GM19467 (cell line): Measurements from ENCODE around the gene CCNT1.
"Not testable (repeated sequence)": the region's sequence is repeated elsewhere in the genome, so short reads cannot be mapped to it uniquely, and the experiment has no call there.

Experiments used
- ATAC-seq: cut with Tn5 transposase; IDR thresholded peaks from one replicate; pipeline ENCODE4 v1.9.1; 2021; ENCODE audit warnings: mild to moderate bottlenecking, moderate library complexity; ENCODE audit not compliant: unreplicated experiment

Gene CCNT1

DNA sequence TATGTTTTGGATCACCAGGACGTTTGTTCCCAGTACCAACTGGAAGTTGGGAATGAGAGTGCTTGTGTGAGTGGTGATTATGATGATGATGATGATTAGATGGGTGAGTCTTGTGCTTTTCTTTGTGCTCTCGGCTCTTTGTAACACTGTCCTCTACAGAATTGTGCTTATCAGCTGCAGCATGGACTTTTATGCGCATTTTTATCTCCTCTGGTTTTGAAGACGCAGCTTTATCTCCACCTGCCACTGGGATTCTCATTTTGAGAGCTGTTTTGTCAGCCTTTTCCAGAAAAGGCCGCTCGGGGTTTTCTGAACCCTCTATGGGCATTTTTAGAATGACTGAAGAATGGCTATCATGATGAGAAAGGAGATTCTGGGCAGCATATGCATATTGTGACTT, 22.9 kb downstream of the CCNT1 start:
- ATAC-seq, result no peak

DNA sequence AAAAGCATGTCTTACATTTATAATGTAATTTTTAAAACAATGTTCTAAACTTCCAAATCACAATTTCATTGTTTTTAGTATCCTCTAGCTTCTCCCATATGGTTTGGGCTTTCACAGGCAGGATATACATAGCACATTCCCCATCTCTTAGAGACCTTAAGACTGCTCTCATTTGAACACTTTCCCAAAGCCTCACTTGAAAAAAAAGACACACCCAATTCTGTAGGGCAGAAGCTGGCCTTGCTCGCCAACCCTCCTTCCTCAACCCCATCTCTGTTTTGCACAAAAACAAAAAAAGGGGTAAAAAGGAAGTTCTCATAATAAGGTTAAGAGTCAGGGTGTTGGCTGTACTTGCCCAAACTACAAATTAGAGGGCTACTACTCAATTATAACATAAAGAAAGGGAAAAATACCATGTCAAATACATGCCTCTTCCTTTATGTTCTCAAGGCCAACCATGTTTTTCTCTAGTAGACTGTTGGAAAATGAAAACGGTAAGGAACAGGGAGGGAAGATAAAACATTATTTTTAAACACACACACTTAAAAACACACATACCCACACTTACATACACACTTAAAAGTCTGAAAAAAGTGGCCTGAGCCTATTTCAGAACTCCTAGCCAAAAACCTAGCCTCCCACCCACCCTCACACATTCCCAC, 24.6 kb downstream of the CCNT1 start:
- ATAC-seq, result no peak

DNA sequence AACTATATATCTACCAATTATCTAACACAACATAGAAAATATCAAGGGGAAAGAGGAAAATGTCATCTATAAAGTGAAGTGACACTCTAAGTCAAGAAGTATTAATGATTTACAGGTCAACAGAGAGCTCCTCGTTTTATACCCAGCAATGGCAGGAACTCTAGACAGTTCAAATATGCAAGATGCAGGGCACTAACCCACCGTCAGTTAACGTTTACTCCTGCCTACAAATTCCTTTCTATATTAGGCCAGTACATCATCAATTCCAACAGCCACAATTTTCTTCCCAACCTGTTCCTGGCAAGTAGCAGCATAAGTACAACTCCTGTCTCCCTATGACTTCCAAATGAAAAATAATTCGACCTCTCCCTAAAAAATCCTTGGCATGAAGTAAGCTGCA, 25.5 kb downstream of the CCNT1 start:
- no peak for ATAC-seq

DNA sequence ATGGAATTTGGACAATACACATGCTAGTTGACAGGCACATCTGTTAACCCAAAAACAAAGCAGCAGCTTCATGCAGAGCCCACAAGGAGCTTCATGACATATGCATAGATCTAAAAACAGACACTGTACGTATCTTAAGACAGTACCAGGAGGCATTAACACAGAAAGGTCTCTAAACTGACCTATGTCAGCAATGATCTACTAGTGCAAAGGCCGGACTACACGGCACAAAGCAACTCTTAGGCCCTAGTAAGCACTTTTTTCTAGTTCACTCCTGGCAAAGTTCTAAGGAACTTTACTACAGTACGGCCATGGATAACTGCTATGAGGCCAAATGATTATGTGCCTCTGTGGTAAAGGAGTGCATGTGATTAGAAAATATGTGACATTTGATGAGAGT, 26.1 kb downstream of the CCNT1 start:
- no peak for ATAC-seq

DNA sequence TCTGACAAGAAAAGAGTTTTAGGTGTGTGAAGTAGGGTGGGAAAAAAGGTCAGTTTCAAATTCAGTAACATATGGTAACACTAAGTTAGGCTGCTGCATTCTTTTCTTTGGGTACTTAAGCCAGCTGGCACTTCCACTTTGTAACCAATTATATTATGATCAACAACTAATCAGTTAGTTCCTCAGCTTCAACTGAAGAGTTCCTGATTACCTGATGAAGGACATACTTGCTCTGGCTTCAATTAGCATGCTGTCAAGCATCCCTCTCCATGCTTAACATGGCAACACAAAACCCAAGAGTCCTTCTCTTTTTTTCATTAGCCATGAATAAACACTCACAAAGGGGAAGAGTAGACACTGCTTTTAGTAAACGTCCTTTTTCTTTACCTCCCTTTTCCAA, 27.7 kb downstream of the CCNT1 start:
- no peak for ATAC-seq

DNA sequence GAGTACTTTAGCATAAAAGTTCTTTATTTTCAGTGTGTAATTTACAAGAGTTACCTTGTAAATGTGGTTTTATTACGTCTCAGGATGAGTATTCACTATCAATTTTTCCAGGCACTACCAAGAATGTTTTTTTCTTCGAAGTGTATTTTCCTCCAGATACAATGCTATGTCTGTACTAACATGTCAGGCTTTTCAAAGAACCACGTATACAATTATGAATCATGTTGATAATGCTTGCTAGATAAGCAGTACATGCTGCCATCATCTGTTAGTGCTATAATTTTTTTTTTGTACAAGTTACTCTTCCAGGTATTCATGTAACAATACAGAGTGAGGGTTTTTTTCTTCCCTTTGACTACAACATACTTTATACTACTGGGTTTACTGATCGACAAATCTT, 28.9 kb downstream of the CCNT1 start:
- ATAC-seq, result no peak

DNA sequence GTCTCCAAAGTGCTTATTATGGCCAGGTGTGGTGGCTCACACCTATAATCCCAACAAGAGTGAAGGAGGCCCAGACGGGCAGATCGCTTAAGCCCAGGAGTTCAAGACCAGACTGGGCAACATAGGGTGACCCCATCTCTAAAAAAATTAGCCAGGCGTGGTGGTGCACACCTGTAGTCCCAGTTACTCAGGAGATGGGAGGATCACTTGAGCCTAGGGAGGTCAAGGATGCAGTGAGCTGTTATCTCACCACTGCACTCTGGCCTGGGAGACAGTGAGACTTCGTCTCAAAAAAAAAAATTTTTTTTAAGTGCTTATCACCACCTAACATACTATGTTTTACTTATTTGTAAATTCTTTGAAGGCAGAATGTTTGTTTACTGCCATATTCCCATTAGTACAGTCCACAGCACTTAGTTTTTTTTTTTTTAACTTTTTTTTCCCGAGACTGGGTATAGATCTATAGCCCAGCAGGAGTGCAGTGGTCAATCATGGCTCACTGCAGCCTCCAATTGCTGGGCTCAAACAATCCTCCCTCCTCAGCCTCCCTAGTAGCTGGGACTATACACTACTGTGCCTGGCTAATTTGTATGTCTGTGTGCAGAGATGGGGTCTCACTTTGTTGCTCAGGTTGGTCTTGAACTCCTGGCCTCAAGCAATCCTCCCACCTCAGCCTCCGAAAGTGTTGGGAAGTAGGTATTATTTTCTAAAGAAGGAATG, 29.7 kb downstream of the CCNT1 start:
- ATAC-seq, result no peak

DNA sequence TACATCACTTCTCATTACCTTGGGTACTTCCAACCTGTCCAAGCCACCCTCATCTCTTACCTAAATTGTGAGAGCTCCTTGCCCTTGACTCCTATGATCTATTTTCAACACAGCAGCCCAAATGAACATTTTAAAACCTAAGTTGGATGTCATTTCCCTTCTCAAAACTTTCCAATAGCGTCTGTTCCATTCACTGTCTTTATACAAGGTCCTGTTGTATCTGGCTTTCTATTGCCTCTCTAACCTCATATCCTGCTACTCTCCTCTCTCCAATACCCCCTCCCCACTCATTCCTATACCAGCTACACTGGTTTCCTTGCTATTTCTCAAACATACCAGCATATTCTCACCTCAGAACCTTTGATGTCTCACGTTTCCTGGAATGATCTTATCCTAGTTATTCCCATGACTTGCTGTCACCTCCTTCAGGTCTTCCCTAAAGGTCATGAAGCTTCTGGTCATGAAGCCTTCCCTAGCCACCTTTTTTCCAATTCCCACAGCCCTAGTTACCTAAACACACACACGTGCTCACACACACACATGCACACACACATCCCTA, 30.4 kb downstream of the CCNT1 start:
- ATAC-seq, result no peak

DNA sequence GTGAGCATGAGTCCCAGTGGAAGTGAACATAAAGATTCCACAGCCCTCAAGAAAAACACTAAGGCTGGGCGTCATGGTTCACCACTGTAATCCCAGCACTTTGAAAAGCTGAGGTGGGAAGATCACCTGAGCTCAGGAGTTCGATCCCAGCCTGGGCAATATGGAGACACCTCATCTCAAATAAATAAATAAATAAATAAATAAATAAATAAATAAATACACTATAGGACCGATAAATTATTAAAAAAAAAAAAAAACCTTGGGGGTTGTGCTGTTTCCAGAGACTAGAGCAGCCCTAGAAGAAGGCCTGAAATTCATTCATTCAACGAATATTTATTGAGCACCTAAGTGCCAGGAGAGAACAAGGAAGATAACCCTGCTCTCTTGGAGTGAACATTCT, 33.0 kb downstream of the CCNT1 start:
- ATAC-seq, result no peak

DNA sequence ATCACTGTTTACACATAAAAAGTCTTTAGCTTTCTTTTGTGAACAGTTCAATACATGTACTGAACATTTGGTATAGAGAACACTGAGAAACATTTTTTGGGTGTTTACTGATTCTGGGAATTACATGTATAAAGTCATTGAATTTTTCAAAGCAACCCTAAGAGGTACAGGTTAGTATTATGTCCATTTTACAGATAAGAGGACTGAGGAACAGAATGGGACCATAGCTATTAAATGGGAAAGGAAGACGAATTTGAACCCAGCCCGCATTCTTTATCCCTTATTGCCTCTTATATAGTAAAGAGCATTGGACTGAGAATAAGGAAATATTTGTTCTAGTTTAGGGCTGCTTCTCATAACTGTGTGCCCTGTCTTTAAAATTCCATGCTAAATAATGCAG, 33.6 kb downstream of the CCNT1 start:
- no peak for ATAC-seq

DNA sequence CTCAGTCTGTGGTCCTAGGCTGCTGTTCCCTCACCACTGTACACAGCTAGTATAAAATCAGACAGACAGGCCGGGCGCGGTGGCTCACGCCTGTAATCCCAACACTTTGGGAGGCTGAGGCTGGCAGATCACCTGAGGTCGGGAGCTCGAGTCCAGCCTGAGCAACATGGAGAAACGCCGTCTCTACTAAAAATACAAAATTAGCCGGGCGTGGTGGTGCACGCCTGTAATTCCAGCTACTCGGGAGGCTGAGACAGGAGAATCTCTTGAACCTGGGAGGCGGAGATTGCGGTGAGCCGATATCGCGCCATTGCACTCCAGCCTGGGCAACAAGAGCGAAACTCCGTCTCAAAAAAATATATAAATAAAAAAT, 34.0 kb downstream of the CCNT1 start:
- ATAC-seq, result not testable (repeated sequence)

DNA sequence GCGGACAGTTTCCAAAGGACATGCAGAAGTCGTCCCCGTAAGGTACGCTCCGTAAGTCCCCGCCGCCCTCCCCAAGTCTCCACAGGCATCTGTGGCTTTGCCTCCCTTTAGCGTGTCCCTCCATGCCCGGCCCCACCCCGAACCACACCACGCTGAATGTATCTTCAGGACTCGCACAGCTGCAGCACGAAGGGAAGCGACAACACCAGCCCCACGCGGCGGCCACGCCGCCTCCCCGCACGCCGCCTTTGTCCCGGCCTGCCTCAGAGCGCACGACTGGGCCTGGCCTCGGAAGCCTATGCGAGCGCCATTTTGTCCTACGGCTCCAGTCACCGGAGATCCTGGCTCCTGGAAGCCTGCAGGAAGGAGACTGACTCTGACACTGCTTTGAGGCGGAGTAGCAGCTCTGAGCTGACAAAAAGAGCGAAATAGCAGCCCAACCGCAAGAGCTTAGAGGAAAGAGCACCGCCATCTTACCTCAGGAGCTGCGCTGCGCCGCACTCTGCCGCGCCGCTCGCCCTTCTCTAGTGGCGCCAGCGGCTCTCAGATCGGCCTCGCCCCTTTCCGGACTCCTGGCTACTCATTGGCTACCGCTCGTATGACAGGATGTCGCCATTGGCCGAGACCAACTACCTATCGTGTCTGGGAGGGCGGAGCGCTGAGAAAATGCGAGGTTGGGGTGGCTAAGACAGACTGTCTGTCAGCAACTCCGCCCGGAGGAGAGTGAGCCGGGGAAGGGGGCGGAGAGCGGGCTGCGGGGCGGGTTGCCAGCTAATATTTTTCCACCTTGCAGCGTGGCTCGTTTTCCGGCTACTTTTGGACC, 34.6 kb downstream of the CCNT1 start, which contains the start of gene KANSL2:
KANSL2 (minus strand) TSS at position 529 of the 823 bp plus-strand sequence. CDS start 606 bp downstream, outside the sequence.
- peak; percentile 98 for ATAC-seq

DNA sequence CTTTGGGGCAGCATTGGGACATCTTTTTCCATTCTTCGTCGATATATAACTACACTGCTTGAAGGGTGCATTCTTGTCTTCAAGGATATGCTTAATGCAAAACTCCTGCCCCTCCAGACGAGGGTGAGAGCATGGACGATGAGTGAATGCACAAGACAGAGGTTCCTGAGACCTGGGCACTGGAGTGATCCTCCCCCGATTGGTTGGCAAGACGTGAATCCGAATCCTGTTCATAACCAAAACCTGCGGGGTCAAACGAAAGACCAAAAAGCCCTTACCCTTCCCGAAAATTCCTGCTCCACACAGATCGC, 35.2 kb downstream of the CCNT1 start:
- no peak for ATAC-seq

DNA sequence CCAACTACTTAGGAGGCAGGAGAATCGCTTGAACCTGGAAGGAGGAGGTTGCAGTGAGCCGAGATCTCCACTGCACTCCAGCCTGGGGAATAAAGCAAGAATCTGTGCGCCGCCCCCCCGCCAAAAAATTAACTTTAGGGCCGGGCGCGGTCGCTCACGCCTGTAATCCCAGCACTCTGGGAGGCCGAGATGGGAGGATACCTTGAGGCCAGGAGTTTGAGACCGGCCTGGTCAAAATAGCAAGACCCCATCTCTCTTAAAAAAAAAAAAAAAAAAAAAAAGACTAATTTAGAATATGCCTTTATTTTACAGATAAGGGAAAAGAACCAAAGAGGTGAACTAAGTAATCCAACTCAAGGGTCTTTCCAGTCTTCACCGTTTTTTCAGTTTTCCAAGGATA, 35.6 kb downstream of the CCNT1 start:
- ATAC-seq, result no peak

DNA sequence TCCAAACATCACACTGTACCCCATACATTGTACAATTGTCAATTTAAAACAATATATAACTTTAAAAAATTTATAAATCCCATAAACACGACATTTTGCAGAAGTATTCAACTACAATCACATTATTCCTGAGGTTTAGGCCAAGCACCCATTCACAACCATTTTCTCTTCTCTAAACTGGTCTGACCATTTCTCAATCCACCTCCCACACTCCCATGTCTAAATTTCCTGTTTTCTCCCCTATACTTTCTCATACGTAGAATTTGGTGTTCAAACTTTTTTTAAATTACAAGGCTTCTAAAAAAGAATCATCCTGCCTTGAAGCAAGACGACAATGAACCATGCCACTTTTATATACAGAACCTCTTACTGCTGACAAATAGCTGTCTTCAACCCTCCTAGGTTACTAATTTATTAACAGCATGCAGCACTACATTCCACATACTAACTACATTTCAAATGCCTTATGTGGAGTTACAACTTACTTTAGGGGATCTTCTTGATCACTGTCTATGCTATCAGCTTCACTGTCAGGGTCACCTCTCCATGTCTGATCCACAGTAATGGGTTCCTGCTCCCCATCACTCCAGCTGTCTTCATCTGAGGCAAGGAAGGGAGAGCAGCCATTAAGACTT, 37.8 kb downstream of the CCNT1 start:
- no peak for ATAC-seq

DNA sequence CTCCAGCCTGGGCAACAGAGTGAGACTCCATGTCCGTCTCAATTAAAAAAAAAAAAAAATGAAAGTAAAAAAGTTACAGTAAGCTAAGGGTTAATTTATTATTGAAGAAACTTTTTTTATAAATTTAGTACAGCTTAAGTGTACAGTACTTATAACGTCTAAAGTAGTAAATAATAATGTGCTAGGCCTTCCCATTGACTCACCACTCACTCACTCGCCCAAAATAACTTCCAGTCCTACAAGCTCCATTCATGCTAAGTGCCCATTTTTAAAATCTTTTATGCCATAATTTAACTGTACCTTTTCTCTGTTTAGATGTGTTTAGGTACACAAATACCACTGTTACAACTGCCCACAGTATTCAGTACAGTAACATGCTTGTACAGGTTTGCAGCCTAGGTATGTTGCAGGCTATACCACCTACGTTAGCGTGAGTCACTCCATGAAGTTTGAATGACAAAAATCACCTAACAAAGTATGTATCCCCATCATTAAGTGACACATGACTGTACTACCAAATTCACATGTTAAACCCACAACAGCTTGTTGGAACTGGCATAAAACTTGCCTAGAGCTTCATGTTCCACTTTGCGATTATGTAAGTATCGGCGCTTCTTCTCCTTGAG, 45.2 kb downstream of the CCNT1 start:
- ATAC-seq, result no peak

DNA sequence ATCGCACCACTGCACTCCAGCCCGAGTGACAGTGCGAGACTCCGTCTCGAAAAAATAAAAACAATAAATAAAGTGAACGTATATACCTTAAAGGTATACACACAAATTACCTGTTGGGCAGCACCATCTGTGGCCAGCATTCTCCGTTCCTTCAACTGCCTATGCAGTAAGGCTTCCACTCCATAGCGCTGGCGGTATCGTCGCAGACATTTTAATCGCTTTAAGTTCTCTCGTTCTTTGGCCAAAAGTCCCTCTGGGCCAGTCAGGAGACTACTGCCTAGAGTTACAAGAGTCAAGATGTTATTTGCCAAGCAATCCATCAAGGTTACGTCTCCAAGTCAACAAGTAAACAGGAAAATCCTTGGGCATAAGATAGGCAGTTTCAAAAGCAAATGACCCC, 47.5 kb downstream of the CCNT1 start:
- no peak for ATAC-seq

DNA sequence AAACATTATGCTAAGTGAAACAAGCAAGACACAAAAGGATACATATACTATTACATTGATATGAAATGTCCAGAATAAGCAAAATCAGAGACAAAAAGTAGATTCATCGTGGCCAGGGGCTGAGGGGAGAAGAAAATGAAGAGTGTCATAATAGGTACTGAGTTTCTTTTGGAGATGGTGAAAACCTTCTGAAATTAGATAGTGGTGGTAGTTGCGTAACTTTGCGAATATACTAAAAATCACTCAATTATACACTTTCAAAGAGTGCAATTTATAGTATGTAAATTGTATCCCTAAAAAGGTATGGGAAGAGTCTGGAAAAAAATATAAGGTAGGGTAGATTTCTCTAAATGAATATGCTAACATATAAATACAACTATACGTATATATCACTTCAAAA, 56.6 kb downstream of the CCNT1 start:
- no peak for ATAC-seq

DNA sequence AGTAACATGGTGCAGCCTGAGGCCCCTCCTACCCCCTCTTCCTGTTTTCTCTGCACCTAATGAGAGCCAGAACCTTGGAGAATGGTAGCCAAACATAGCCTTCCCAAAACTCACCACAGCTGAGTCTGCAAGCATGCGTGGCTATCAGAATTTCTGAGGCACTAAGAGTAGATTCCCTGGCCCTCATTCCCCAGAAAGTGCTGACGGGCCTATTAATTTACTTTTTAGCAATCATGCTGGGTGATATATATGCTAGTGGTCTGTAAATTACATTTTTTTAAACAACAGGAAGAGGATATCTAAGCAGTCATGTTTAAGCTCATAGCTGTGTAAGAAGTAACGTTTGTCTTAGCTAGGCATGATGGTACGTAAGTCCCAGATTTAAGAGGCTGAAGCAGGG, 64.8 kb downstream of the CCNT1 start:
- ATAC-seq, result no peak

DNA sequence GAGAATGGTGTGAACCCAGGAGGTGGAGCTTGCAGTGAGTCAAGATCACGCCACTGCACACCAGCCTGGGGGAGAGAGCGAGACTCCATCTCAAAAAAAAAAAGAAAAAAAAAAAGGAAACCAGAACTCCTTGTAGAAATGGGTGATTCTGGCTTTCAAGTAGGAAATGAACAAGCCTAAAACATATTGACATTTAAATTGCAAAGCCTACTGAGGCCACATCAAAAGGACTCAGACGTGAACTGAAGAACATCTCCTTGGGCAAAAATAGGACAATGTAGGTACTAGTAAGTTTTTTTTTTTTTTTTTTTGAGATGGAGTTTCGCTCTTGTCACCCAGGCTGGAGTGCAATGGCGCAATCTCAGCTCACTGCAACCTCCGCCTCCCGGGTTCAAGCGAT, 71.2 kb downstream of the CCNT1 start:
- not testable (repeated sequence) for ATAC-seq

DNA sequence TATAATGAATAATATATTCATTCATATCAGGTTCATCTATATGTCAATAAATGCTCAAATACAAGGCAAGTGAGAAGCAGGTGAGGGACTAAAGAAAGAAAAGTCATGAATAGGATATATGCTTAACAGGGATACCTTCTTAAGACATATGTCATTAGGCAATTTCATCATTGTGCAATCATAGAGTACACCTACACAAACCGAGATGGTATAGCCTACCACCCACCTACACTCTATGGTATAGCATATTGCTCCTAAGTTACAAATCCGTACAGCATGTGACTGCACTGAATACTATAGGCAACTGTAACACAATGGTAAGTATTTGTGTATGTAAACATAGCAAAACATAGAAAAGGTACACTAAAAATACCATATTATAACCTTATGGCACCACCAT, 73.5 kb downstream of the CCNT1 start:
- no peak for ATAC-seq
